ENCODE measurements around the gene POTEH.
"Not testable (repeated sequence)": the region's sequence is repeated elsewhere in the genome, so short reads cannot be mapped to it uniquely, and the experiment has no call there.

- not testable (repeated sequence) for TF ChIP-seq KDM5B (CRISPR knock-in tag; IDR thresholded peaks at IDR 0.05; ENCODE audit: borderline replicate concordance); NFAT5 (CRISPR knock-in tag; IDR thresholded peaks at IDR 0.05); IKZF1 (IDR thresholded peaks at IDR 0.05); SP5 (CRISPR knock-in tag; IDR thresholded peaks at IDR 0.05; ENCODE audit: borderline replicate concordance, low read depth); MYNN (CRISPR knock-in tag; IDR thresholded peaks at IDR 0.05; ENCODE audit: low read depth); POLR2A (IDR thresholded peaks at IDR 0.05; ENCODE audit: insufficient read depth in 1 of 2, low read depth in 2 of 2, low read length in 2 of 2); ZNF432 (CRISPR knock-in tag; IDR thresholded peaks at IDR 0.05; ENCODE audit: borderline replicate concordance); FOXK1 (CRISPR knock-in tag; IDR thresholded peaks at IDR 0.05; ENCODE audit: borderline replicate concordance, low read depth); TBL1XR1 (IDR thresholded peaks at IDR 0.05; ENCODE audit: borderline replicate concordance, low read length, partially characterized antibody); RXRA (CRISPR knock-in tag; IDR thresholded peaks at IDR 0.05); ZNF607 (CRISPR knock-in tag; IDR thresholded peaks at IDR 0.05; ENCODE audit: borderline replicate concordance)
- TF ChIP-seq, protein P1, sequence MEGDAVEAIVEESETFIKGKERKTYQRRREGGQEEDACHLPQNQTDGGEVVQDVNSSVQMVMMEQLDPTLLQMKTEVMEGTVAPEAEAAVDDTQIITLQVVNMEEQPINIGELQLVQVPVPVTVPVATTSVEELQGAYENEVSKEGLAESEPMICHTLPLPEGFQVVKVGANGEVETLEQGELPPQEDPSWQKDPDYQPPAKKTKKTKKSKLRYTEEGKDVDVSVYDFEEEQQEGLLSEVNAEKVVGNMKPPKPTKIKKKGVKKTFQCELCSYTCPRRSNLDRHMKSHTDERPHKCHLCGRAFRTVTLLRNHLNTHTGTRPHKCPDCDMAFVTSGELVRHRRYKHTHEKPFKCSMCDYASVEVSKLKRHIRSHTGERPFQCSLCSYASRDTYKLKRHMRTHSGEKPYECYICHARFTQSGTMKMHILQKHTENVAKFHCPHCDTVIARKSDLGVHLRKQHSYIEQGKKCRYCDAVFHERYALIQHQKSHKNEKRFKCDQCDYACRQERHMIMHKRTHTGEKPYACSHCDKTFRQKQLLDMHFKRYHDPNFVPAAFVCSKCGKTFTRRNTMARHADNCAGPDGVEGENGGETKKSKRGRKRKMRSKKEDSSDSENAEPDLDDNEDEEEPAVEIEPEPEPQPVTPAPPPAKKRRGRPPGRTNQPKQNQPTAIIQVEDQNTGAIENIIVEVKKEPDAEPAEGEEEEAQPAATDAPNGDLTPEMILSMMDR (CRISPR knock-in tag; IDR thresholded peaks at IDR 0.05): not testable (repeated sequence)
Observed at GRCh38 chr22:15713600-15713999, 23.8 kb downstream of the POTEH start.

All from HepG2 (cell line).